HCT116 (cell line): ENCODE data around the gene GALNS. TPM values are rescaled to one million over a fixed set of nuclear protein-coding genes. Genes with fewer than 3 reads are reported as not detected.
"Not testable (repeated sequence)": the region's sequence is repeated elsewhere in the genome, so short reads cannot be mapped to it uniquely, and the experiment has no call there.

Experiments used
- ATAC-seq: fragments of 200-7000 bp; cut with Tn5 transposase; 2 replicates; pipeline ENCODE4 v1.9.1; 2020; ENCODE audit warnings: mild to moderate bottlenecking, moderate library complexity
- BruUV-seq: library from RNA; stranded (reverse); fragments of 400-500 nt; replicated peaks from 2 replicates; lab custom pipeline; 2021; lab: Mats Ljungman, UMichigan
- CTCF ChIA-PET: fragments of 300-600 bp; sonication (Branson Sonifier 250); formaldehyde crosslinking; loops from one replicate; lab custom pipeline; 2021; ENCODE audit warnings: antibody characterized with exemption; lab: Charles Lee
- POLR2A ChIA-PET: fragments of 300-600, 350-600 bp; sonication (Branson Sonifier 250); formaldehyde crosslinking; loops from one replicate; lab custom pipeline; 2021; ENCODE audit warnings: antibody characterized with exemption; lab: Charles Lee
- RAD21 ChIA-PET, 2 experiments: fragments of 300-600 bp; sonication (Branson Sonifier 250); formaldehyde crosslinking; loops; one replicate each; lab custom pipeline; 2023; ENCODE audit warnings: low total read pairs in 2 of 2; ENCODE audit not compliant: uncharacterized antibody in 2 of 2, unreplicated experiment in 2 of 2, low non-redundant PET in 1 of 2; lab: Charles Lee
- DNase-seq: peaks from one replicate; pipeline ENCODE4 v3.0.0-alpha.2; 2010; ENCODE audit warnings: low read depth, low spot score
- H2AFZ ChIP-seq: fragments of 200-600 bp; shearing (Covaris generic), sonication (generic); 2 replicates; pipeline ENCODE4 v1.6.1; 2017; ENCODE audit warnings: low read depth, mixed run types, mixed read lengths, antibody characterized with exemption, low read length; ENCODE audit not compliant: poor library complexity, severe bottlenecking
- H3K27ac ChIP-seq: 2 replicates; pipeline ENCODE4 v1.5.1; 2012; ENCODE audit warnings: low read depth, low read length
- H3K27me3 ChIP-seq: fragments of 200-600 bp; sonication (generic); 2 replicates; pipeline ENCODE4 v1.6.1; 2016; ENCODE audit warnings: mixed run types, low read length, mixed read lengths; ENCODE audit not compliant: insufficient read depth
- H3K36me3 ChIP-seq, 2 experiments: fragments of 200-500 bp in 1 of 2; fragments of 200-600 bp in 1 of 2; sonication (Bioruptor generic) in 1 of 2; sonication (generic) in 1 of 2; 2 replicates each; pipeline versions ENCODE4 v1.5.1 to v1.6.1; 2014 to 2016; ENCODE audit warnings: low read length in 2 of 2, inconsistent platforms in 1 of 2, mixed read lengths in 1 of 2, mixed run types in 1 of 2; ENCODE audit not compliant: insufficient read depth in 2 of 2, control insufficient read depth in 1 of 2
- H3K4me1 ChIP-seq, 2 experiments: fragments of 200-600 bp in 1 of 2; sonication (generic) in 1 of 2; 2 replicates each; pipeline versions ENCODE4 v1.5.1 to v1.6.1; 2012 to 2017; ENCODE audit warnings: low read length in 2 of 2, inconsistent platforms in 1 of 2, mild to moderate bottlenecking in 1 of 2, mixed read lengths in 1 of 2, mixed run types in 1 of 2, moderate library complexity in 1 of 2; ENCODE audit not compliant: insufficient read depth in 2 of 2, control insufficient read depth in 1 of 2
- H3K4me2 ChIP-seq: fragments of 200-600 bp; sonication (generic); 2 replicates; pipeline ENCODE4 v1.6.1; 2017; ENCODE audit warnings: mixed run types, low read length, mixed read lengths
- H3K4me3 ChIP-seq, 2 experiments: fragments of 200-600 bp in 1 of 2; sonication (generic) in 1 of 2; replicated peaks in 1 of 2; 2 replicates each; pipeline ENCODE4 v1.5.1; 2011 to 2016; ENCODE audit warnings: low read length in 2 of 2, control low read depth in 1 of 2, low read depth in 1 of 2, mild to moderate bottlenecking in 1 of 2, mixed read lengths in 1 of 2, mixed run types in 1 of 2
- H3K79me2 ChIP-seq: fragments of 200-600 bp; sonication (generic); 2 replicates; pipeline ENCODE4 v1.6.1; 2017; ENCODE audit warnings: mild to moderate bottlenecking, mixed run types, low read length, moderate library complexity, mixed read lengths; ENCODE audit not compliant: insufficient read depth
- H3K9ac ChIP-seq: fragments of 200-600 bp; sonication (generic); 2 replicates; pipeline ENCODE4 v1.6.1; 2016; ENCODE audit warnings: low read length, mixed read lengths
- H3K9me2 ChIP-seq: fragments of 200-600 bp; sonication (generic), shearing (Covaris generic); 2 replicates; pipeline ENCODE4 v1.6.1; 2017; ENCODE audit warnings: mixed run types, mild to moderate bottlenecking, moderate library complexity; ENCODE audit not compliant: insufficient read depth
- H3K9me3 ChIP-seq, 2 experiments: fragments of 200-500 bp in 1 of 2; fragments of 200-600 bp in 1 of 2; sonication (Bioruptor generic) in 1 of 2; sonication (generic) in 1 of 2; 2 replicates each; pipeline ENCODE4 v1.6.1; 2014 to 2017; ENCODE audit warnings: low read length in 2 of 2, mixed read lengths in 2 of 2, inconsistent platforms in 1 of 2, low read depth in 1 of 2, mild to moderate bottlenecking in 1 of 2, mixed run types in 1 of 2, moderate library complexity in 1 of 2; ENCODE audit not compliant: control insufficient read depth in 1 of 2, insufficient read depth in 1 of 2
- H4K20me1 ChIP-seq: fragments of 200-600 bp; sonication (generic), shearing (Covaris generic); 2 replicates; pipeline ENCODE4 v1.6.1; 2017; ENCODE audit warnings: mixed run types, mild to moderate bottlenecking, moderate library complexity; ENCODE audit not compliant: insufficient read depth
- CBX3 ChIP-seq: IDR thresholded peaks from 2 replicates; pipeline ENCODE4 v1.6.1; 2012; ENCODE audit warnings: low read depth
- CTCF ChIP-seq, 3 experiments: fragments of 200-600 bp in 1 of 3; sonication (generic) in 1 of 3; IDR thresholded peaks in 2 of 3; conservative IDR thresholded peaks in 1 of 3; 2 replicates each; pipeline ENCODE4 v1.5.1; 2012 to 2017; ENCODE audit warnings: low read depth in 2 of 3, low read length in 2 of 3, antibody characterized with exemption in 1 of 3, borderline replicate concordance in 1 of 3, control low read depth in 1 of 3, mild to moderate bottlenecking in 1 of 3, mixed read lengths in 1 of 3, mixed run types in 1 of 3, moderate library complexity in 1 of 3; ENCODE audit not compliant: insufficient read depth in 1 of 3
- POLR2AphosphoS5 ChIP-seq: IDR thresholded peaks from 2 replicates; pipeline ENCODE4 v1.6.1; 2011; ENCODE audit warnings: mild to moderate bottlenecking, low read depth, low read length, moderate library complexity
- SIN3A ChIP-seq: IDR thresholded peaks from 2 replicates; pipeline ENCODE4 v1.6.1; 2012; ENCODE audit warnings: low read depth
- intact Hi-C: fragments of 100-400 bp; cut with micrococcal nuclease; formaldehyde crosslinking; loops from 2 replicates; pipeline ENCODE4 v1.10.0; 2022
- total RNA-seq: library from RNA; stranded (reverse); gene quantifications from one replicate; pipeline ENCODE4 v1.2.1, GENCODE V29; 2021; ENCODE audit not compliant: unreplicated experiment
- TF ChIP-seq, protein P1 (sequence below): IDR thresholded peaks from 2 replicates; pipeline ENCODE4 v1.6.1; 2011; ENCODE audit warnings: mild to moderate bottlenecking, low read length, moderate library complexity; ENCODE audit not compliant: insufficient replicate concordance; ENCODE audit errors: extremely low read depth

The GALNS gene
- total RNA-seq, 1 experiment from 2014 or later, result 44.6 TPM

DNA sequence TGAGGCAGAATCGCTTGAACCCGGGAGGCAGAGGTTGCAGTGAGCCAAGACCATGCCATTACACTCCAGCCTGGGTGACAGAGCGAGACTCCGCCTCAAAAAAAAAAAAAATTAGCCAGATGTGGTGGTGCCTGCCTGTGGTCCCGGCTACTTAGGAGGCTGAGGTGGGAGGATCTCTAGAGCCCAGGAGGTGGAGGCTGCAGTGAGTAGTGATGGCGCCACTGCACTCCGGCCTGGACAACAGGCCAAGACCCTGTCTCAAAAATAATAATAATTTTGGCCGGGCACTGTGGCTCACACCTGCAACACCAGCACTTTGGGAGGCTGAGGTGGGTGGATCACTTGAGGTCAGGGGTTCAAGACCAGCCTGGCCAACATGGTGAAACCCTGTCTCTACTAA, 68.0 kb downstream of the GALNS start:
- H3K4me3 ChIP-seq, ATAC-seq, H3K9ac ChIP-seq, H4K20me1 ChIP-seq, RAD21 ChIA-PET, H3K4me2 ChIP-seq, BruUV-seq, H3K27me3 ChIP-seq, H3K9me2 ChIP-seq, intact Hi-C loops, H3K27ac ChIP-seq, POLR2A ChIA-PET, H3K9me3 ChIP-seq, H3K36me3 ChIP-seq, DNase-seq, H2AFZ ChIP-seq: not testable (repeated sequence)
- H3K4me1 ChIP-seq, result peaks cover 5 to 23% of the 10 kb centered on the region in 2 experiments
- CTCF ChIA-PET, result interaction anchor here (1.1 kb wide), 1 partner anchor 51 kb away, joined by 3 read pairs; no protein-coding TSS in a partner anchor
- peaks cover 12% of the 10 kb centered on the region for H3K79me2 ChIP-seq

GRCh38 chr16:88787579-88788314, 69.0 kb downstream of the GALNS start:
- no peaks in the 10 kb centered on the region for H3K27me3 ChIP-seq
- H3K27ac ChIP-seq, result no peak overlapping the region
- no peak overlapping the region for H3K4me2 ChIP-seq
- H3K9ac ChIP-seq, result no peak overlapping the region
- TF ChIP-seq CTCF (IDR thresholded peaks at IDR 0.05 in 2 of 3, conservative IDR thresholded peaks at IDR 0.05 in 1 of 3; ENCODE audit: borderline replicate concordance in 1 of 3, insufficient read depth in 1 of 3, low read depth in 2 of 3, low read length in 2 of 3) (no peak), SIN3A (no peak), CBX3 (no peak), POLR2AphosphoS5 (no peak)
- TF ChIP-seq, protein P1, sequence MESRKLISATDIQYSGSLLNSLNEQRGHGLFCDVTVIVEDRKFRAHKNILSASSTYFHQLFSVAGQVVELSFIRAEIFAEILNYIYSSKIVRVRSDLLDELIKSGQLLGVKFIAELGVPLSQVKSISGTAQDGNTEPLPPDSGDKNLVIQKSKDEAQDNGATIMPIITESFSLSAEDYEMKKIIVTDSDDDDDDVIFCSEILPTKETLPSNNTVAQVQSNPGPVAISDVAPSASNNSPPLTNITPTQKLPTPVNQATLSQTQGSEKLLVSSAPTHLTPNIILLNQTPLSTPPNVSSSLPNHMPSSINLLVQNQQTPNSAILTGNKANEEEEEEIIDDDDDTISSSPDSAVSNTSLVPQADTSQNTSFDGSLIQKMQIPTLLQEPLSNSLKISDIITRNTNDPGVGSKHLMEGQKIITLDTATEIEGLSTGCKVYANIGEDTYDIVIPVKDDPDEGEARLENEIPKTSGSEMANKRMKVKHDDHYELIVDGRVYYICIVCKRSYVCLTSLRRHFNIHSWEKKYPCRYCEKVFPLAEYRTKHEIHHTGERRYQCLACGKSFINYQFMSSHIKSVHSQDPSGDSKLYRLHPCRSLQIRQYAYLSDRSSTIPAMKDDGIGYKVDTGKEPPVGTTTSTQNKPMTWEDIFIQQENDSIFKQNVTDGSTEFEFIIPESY, result no peak
- POLR2A ChIA-PET, result interaction anchor here (0.9 kb wide), 1 partner anchor 13 kb away, joined by 4 read pairs; no protein-coding TSS in a partner anchor
- H4K20me1 ChIP-seq, result peaks cover 4% of the 10 kb centered on the region; the same call in 1 of the 2 replicates
- H3K9me2 ChIP-seq, result no peaks in the 10 kb centered on the region
- BruUV-seq, result no TSS peak
- H3K4me3 ChIP-seq, result no peak overlapping the region
- no peak for DNase-seq
- H3K4me1 ChIP-seq, result peaks cover 12 to 27% of the 10 kb centered on the region in 2 experiments
- intact Hi-C loops, result no loop called here
- no peaks in the 10 kb centered on the region for H3K36me3 ChIP-seq
- peaks cover 22% of the 10 kb centered on the region for H3K79me2 ChIP-seq
- H3K9me3 ChIP-seq, result no peaks in the 10 kb centered on the region
- ATAC-seq, result no peak
- H2AFZ ChIP-seq, result no peak overlapping the region
- CTCF ChIA-PET, result interaction anchor here (8.9 kb wide), 1 partner anchor 50 kb away, joined by 59 read pairs; no protein-coding TSS in a partner anchor
- RAD21 ChIA-PET, result no interaction called here
